GM12872 (cell line): Measurements from ENCODE around the gene CCNI2.

Experiments used
- CTCF ChIP-seq: IDR thresholded peaks from 3 replicates; pipeline ENCODE4 v1.5.1; 2011; ENCODE audit warnings: low read depth, mild to moderate bottlenecking, low read length, moderate library complexity; ENCODE audit not compliant: insufficient read depth

CCNI2 gene

DNA sequence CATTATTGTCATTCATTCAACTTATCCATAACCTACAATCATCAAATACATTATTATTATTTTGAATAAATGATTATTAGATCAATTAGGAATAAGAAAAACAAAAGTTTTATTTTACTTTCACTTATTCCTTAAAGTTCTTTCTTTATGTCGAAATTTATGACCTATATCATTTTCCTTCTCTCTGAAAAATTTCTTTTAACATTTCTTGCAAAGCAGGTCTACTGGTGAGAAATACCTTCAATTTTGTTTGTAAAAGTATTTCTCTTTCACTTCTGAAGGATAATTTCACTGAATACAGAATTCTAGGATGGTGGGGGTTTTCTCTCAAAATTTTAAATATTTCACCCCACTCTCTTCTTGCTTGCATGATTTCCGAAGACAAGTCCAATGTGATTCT is 2.6 kb upstream of the CCNI2 start:
- TF ChIP-seq CTCF, result no peak

DNA sequence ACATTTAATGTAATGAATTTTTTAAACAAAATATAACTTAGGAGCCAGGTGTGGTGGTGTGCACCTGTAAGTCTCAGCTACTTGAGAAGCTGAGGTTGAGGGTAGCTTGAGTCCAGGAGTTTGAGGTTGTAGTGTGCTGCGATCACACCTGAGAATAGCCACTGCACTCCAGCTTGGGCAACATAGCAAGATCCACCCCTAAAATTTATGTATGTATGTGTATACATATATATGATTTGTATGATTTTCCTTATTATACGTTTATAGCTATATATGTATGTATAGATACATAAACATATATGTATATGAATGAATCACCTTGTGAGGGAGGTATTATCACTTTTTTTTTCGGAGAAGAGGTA is 653 bp upstream of the CCNI2 start:
- no peak for TF ChIP-seq CTCF

DNA sequence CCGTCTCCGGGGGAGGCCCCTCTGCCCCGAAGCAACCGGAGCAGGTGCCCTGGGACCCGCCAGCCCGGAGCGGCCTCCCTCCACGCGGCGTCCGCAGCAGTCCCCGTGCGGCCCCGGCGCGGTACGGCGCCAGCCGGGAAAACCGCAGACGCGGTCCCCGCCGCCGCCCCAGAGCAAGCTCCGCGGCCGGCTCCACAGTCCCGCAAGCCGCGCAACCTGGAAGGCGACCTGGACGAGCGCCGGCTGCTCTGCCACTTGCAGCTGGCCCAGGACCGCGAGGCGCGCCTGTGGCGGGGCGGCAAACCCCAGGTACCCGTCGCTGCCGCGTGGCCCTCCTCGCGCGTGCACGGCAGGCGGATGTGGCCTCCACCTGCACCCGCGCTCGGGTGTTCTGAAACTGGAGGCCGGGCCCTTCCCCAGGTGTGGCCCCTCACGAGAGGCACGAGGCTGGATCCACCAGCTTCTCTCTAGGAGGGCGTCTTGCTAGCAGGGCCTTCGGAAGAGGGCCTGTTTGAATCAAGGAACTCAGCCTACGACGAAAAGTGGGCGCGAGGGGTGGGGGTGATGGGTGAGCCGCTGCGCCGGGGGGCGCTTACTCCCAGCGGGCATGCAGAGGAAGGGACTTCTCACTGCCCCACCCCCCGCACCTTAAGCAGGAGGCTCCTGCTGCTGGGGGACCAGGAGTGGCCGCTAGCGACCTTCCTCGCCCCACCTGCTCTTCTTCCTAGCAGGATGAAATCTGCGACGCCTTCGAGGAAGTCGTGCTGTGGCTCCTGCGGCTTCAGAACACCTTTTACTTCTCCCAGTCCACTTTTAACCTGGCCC is 602 bp downstream of the CCNI2 start:
- no peak for TF ChIP-seq CTCF

GRCh38 chr5:132748522-132749000 is 1.3 kb downstream of the CCNI2 start:
- TF ChIP-seq CTCF, result no peak

- no peak for TF ChIP-seq CTCF
Observed at GRCh38 chr5:132749506-132749905, 2.3 kb downstream of the CCNI2 start.

GRCh38 chr5:132750471-132751230 is 3.4 kb downstream of the CCNI2 start:
- no peak for TF ChIP-seq CTCF

DNA sequence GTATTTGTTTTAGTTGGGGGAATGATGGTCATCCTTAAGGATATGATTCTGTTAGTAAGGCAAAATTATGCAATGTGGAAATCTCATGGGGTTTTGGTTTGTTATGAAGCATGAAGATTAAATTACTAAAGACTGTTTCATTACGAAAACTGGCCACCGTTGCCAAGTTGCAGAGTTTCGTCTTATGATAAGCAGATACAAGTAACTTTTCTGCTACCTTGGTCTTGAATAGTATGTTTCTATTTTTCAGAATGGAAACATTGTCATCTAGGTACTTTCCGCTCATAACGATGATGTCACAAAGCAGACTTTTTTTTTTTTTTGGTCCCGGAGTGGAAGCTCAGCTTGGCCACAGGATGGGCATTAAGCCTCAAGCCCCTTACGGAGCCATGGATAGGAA is 4.2 kb downstream of the CCNI2 start:
- no peak for TF ChIP-seq CTCF
